OCI-LY7 (cell line): ENCODE measurements around the gene PPP1CA. TPM values are rescaled to one million over a fixed set of nuclear protein-coding genes. Genes with fewer than 3 reads are reported as not detected.

Experiments used
- BruUV-seq: library from RNA; stranded (reverse); fragments of 400-500 nt; replicated peaks from 2 replicates; lab custom pipeline; 2021; lab: Mats Ljungman, UMichigan
- CTCF ChIA-PET: fragments of 300-600 bp; sonication (Branson Sonifier 250); formaldehyde crosslinking; loops from one replicate; lab custom pipeline; 2022; ENCODE audit warnings: antibody characterized with exemption; ENCODE audit not compliant: unreplicated experiment; lab: Charles Lee
- POLR2A ChIA-PET: fragments of 300-600 bp; sonication (Branson Sonifier 250); formaldehyde crosslinking; loops from one replicate; lab custom pipeline; 2022; ENCODE audit warnings: antibody characterized with exemption; lab: Charles Lee
- DNase-seq: peaks from one replicate; pipeline ENCODE4 v3.0.0-alpha.2; 2015; ENCODE audit warnings: low spot score
- H2AFZ ChIP-seq: fragments of 200-600 bp; sonication (generic), shearing (Covaris generic); 2 replicates; pipeline ENCODE4 v1.6.1; 2014; ENCODE audit warnings: mild to moderate bottlenecking, antibody characterized with exemption, low read length, moderate library complexity
- H3K27ac ChIP-seq: fragments of 200-600 bp; sonication (generic); 2 replicates; pipeline ENCODE4 v1.5.1; 2014; ENCODE audit warnings: mixed run types, low read depth, mild to moderate bottlenecking, moderate library complexity, low read length, inconsistent platforms; ENCODE audit not compliant: poor library complexity, severe bottlenecking
- H3K36me3 ChIP-seq: fragments of 200-600 bp; sonication (generic); 2 replicates; pipeline ENCODE4 v1.6.1; 2014; ENCODE audit warnings: mild to moderate bottlenecking, antibody characterized with exemption, low read length, moderate library complexity, mixed read lengths; ENCODE audit not compliant: insufficient read depth
- H3K4me1 ChIP-seq: fragments of 200-600 bp; sonication (generic); 2 replicates; pipeline ENCODE4 v1.5.1; 2014; ENCODE audit warnings: mild to moderate bottlenecking, low read length; ENCODE audit not compliant: insufficient read depth, poor library complexity, severe bottlenecking
- H3K4me2 ChIP-seq: fragments of 200-600 bp; sonication (generic); 2 replicates; pipeline ENCODE4 v1.6.1; 2014; ENCODE audit warnings: mild to moderate bottlenecking, low read length
- H3K4me3 ChIP-seq: fragments of 200-600 bp; sonication (generic); 2 replicates; pipeline ENCODE4 v1.5.1; 2014; ENCODE audit warnings: mild to moderate bottlenecking, low read depth, low read length; ENCODE audit not compliant: poor library complexity, severe bottlenecking
- H3K79me2 ChIP-seq: fragments of 200-600 bp; sonication (generic); 2 replicates; pipeline ENCODE4 v1.6.1; 2016; ENCODE audit warnings: low read depth, mild to moderate bottlenecking, low read length, moderate library complexity, mixed read lengths; ENCODE audit not compliant: insufficient read depth
- H3K9me2 ChIP-seq: fragments of 200-600 bp; sonication (generic); 2 replicates; pipeline ENCODE4 v1.6.1; 2016; ENCODE audit warnings: mild to moderate bottlenecking, low read length, mixed read lengths; ENCODE audit not compliant: insufficient read depth
- H3K9me3 ChIP-seq: fragments of 200-600 bp; sonication (generic); 2 replicates; pipeline ENCODE4 v1.6.1; 2014; ENCODE audit warnings: mild to moderate bottlenecking, mixed run types, low read length, mixed read lengths
- H4K20me1 ChIP-seq: fragments of 200-600 bp; sonication (generic); 2 replicates; pipeline ENCODE4 v1.6.1; 2014; ENCODE audit warnings: mild to moderate bottlenecking, antibody characterized with exemption, low read length, moderate library complexity, mixed read lengths; ENCODE audit not compliant: insufficient read depth
- EZH2phosphoT487 ChIP-seq: fragments of 200-600 bp; sonication (generic); IDR thresholded peaks from 2 replicates; pipeline ENCODE4 v1.6.1; 2018; ENCODE audit warnings: low read depth, borderline replicate concordance, mild to moderate bottlenecking, mixed run types, antibody characterized with exemption, low read length, moderate library complexity, mixed read lengths
- intact Hi-C: fragments of 100-400 bp; cut with micrococcal nuclease; formaldehyde crosslinking; loops from one replicate; pipeline ENCODE4 v1.10.0; 2022; ENCODE audit not compliant: unreplicated experiment
- total RNA-seq, 2 experiments: library from RNA; depleted of rRNA in 1 of 2; stranded (reverse); fragments of >200 nt in 1 of 2; shearing (Covaris generic) in 1 of 2; gene quantifications; 2 replicates each; pipeline ENCODE4 v1.2.3, GENCODE V29; 2014 to 2022
- TF ChIP-seq, protein P1 (sequence below): fragments of 200-600 bp; sonication (generic); conservative IDR thresholded peaks from 2 replicates; pipeline ENCODE4 v1.5.1; 2014; ENCODE audit warnings: mild to moderate bottlenecking, antibody characterized with exemption, low read length, moderate library complexity, mixed read lengths

The PPP1CA gene
- total RNA-seq, 2 experiments from 2014 or later: 210 to 311 TPM

DNA sequence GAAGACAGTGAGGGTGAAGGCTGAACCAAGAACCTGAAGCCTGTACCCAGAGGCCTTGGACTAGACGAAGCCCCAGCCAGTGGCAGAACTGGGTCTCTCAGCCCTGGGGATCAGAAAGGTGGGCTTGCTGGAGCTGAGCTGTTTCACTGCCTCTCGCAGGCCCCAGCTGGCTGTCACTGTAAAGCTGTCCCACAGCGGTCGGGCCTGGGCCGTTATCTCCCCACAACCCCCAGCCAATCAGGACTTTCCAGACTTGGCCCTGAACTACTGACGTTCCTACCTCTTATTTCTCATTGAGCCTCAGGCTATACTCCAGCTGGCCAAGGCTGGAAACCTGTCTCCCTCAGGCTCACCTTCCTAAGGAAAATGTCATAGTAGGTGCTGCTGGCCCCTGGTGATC lies 4.1 kb downstream of the PPP1CA start:
- H3K27ac ChIP-seq: no peak overlapping the region
- intact Hi-C loops: no loop called here
- 0 out of 2 replicates have a peak, but pooled peaks cover 7% of the 10 kb centered on the region for H4K20me1 ChIP-seq
- no peaks in the 10 kb centered on the region for H3K9me3 ChIP-seq
- no peak overlapping the region for H3K4me2 ChIP-seq
- peak; percentile 1 for DNase-seq
- ChIA-PET POLR2A (no interaction called here), CTCF (no interaction called here)
- H3K36me3 ChIP-seq: peaks cover 72% of the 10 kb centered on the region
- peaks cover 17% of the 10 kb centered on the region for H3K79me2 ChIP-seq
- H3K4me1 ChIP-seq: peaks cover 37% of the 10 kb centered on the region
- H2AFZ ChIP-seq: no peak overlapping the region
- no peak for TF ChIP-seq EZH2phosphoT487
- TF ChIP-seq, protein P1, sequence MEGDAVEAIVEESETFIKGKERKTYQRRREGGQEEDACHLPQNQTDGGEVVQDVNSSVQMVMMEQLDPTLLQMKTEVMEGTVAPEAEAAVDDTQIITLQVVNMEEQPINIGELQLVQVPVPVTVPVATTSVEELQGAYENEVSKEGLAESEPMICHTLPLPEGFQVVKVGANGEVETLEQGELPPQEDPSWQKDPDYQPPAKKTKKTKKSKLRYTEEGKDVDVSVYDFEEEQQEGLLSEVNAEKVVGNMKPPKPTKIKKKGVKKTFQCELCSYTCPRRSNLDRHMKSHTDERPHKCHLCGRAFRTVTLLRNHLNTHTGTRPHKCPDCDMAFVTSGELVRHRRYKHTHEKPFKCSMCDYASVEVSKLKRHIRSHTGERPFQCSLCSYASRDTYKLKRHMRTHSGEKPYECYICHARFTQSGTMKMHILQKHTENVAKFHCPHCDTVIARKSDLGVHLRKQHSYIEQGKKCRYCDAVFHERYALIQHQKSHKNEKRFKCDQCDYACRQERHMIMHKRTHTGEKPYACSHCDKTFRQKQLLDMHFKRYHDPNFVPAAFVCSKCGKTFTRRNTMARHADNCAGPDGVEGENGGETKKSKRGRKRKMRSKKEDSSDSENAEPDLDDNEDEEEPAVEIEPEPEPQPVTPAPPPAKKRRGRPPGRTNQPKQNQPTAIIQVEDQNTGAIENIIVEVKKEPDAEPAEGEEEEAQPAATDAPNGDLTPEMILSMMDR: no peak
- no peaks in the 10 kb centered on the region for H3K9me2 ChIP-seq
- H3K4me3 ChIP-seq: no peak overlapping the region
- no TSS peak for BruUV-seq

DNA sequence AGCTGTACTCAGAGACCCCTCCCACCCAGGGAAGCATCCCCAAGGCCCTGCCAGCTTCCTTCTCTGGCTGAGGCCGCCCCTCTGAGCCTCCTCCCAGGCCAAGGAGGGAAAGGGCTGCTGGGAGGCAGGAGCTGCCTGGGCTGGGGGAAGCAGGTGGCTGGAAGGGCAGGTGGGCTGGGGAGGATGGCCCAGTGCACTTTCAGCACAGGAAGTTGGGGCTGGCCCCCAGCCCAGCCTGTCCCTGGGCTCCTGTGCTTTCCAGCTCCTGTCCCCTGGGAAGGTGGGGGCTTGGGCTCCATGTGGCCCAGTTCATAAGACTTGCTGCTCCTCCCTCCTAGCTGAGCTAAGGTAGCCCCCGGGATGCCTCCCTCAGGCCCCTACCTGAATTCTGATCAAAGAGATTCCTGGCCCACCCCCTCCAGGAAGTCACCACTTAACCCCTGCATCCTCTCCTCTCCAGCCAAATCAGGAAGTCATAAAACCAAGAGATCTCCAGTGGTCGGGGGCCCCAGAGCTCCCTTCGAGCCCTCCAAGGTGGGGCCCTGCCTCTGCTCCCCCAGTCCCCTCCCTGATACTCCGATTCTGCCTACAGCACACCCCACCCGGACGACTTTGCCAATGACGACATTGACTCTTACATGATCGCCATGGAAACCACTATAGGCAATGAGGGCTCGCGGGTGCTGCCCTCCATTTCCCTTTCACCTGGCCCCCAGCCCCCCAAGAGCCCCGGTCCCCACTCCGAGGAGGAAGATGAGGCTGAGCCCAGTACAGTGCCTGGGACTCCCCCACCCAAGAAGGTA lies 4.9 kb downstream of the PPP1CA start:
- Histone ChIP-seq H3K36me3 (peaks cover 72% of the 10 kb centered on the region), H3K4me3 (no peak overlapping the region), H2AFZ (no peak overlapping the region), H3K4me1 (peaks cover 32% of the 10 kb centered on the region), H3K4me2 (peak overlapping the region; percentile 47), H4K20me1 (0 out of 2 replicates have a peak, but pooled peaks cover 7% of the 10 kb centered on the region), H3K27ac (peak overlapping the region; percentile 36), H3K9me3 (no peaks in the 10 kb centered on the region), H3K9me2 (no peaks in the 10 kb centered on the region), H3K79me2 (peaks cover 24% of the 10 kb centered on the region)
- intact Hi-C loops: no loop called here
- no TSS peak for BruUV-seq
- ChIA-PET CTCF (no interaction called here), POLR2A (interaction anchor here (0.6 kb wide), 1 partner anchor 34 kb away, joined by 6 read pairs; no protein-coding TSS in a partner anchor)
- TF ChIP-seq, protein P1: no peak
- TF ChIP-seq EZH2phosphoT487: no peak
- peak; percentile 9 for DNase-seq

DNA sequence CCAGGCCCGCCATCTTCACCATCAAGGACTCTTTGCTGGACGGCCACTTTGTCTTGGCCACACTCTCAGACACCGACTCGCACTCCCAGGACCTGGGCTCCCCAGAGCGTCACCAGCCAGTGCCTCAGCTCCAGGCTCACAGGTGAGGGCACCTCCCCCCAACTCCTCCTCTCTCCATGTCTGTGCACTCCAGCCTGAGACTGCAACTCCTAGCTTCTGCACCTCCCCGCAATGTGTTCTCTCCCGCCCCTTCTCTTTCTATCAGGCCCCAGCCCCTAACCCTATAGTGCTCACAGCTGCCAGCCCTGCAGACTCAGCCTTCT lies 5.4 kb downstream of the PPP1CA start:
- Histone ChIP-seq H3K4me1 (peaks cover 32% of the 10 kb centered on the region), H3K4me2 (no peak overlapping the region), H3K36me3 (peaks cover 72% of the 10 kb centered on the region), H3K79me2 (peaks cover 23% of the 10 kb centered on the region), H2AFZ (no peak overlapping the region), H3K9me2 (no peaks in the 10 kb centered on the region), H3K4me3 (no peak overlapping the region), H3K27ac (peak overlapping the region; percentile 36), H3K9me3 (no peaks in the 10 kb centered on the region), H4K20me1 (0 out of 2 replicates have a peak, but pooled peaks cover 7% of the 10 kb centered on the region)
- ChIA-PET POLR2A (no interaction called here), CTCF (no interaction called here)
- intact Hi-C loops: no loop called here
- TF ChIP-seq EZH2phosphoT487: no peak
- TF ChIP-seq, protein P1: no peak
- peak; percentile 0 for DNase-seq
- BruUV-seq: no TSS peak
